Adipocyte (in vitro differentiated cells): ENCODE data around the gene RAB33A.

Experiments
- DNase-seq: peaks from one replicate; pipeline ENCODE4 v3.0.0-alpha.2; 2015; ENCODE audit warnings: low read depth
- H3K27me3 ChIP-seq: replicated peaks from 2 replicates; pipeline ENCODE4 v1.7.0; 2013; ENCODE audit warnings: mild to moderate bottlenecking, low read length, moderate library complexity; ENCODE audit not compliant: control insufficient read depth, insufficient read depth
- H3K36me3 ChIP-seq: 2 replicates; pipeline ENCODE4 v1.7.0; 2013; ENCODE audit warnings: low read length, mild to moderate bottlenecking, moderate library complexity; ENCODE audit not compliant: control insufficient read depth, insufficient read depth, severe bottlenecking
- H3K4me1 ChIP-seq: 2 replicates; pipeline ENCODE4 v1.7.0; 2013; ENCODE audit warnings: mild to moderate bottlenecking, low read length, moderate library complexity; ENCODE audit not compliant: control insufficient read depth, insufficient read depth
- H3K4me3 ChIP-seq: 2 replicates; pipeline ENCODE4 v1.7.0; 2013; ENCODE audit warnings: mild to moderate bottlenecking, low read length, moderate library complexity
- H3K9ac ChIP-seq: 2 replicates; pipeline ENCODE4 v1.7.0; 2013; ENCODE audit warnings: mild to moderate bottlenecking, low read length, moderate library complexity
- H3K9me3 ChIP-seq: 2 replicates; pipeline ENCODE4 v1.7.0; 2013; ENCODE audit warnings: mild to moderate bottlenecking, low read length, moderate library complexity; ENCODE audit not compliant: control insufficient read depth

Gene RAB33A

DNA sequence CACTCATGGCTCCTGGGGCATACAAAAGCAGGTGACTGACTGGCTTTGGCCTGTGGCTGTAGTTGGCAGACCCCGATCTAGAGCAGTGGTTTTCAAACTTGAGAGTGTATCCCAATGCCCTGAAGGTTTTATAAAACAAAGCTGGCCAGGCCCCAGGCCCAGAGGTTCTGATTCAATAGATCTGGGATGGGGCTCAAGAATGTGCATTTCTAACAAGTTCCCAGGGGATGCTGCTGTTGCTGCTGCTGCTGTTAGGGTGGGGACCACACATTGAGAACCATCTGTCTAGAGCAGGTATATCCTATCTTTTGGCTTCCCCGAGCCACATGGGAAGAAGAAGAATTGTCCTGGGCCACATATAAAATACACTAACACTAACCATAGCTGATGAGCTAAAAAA, 13.5 kb upstream of the RAB33A start:
- peaks cover 5% of the 10 kb centered on the region for H3K36me3 ChIP-seq
- H3K9ac ChIP-seq, result no peak overlapping the region
- peaks cover 19% of the 10 kb centered on the region for H3K4me1 ChIP-seq
- no peak for DNase-seq
- peaks cover 12% of the 10 kb centered on the region for H3K27me3 ChIP-seq
- H3K4me3 ChIP-seq, result no peak overlapping the region
- no peaks in the 10 kb centered on the region for H3K9me3 ChIP-seq

DNA sequence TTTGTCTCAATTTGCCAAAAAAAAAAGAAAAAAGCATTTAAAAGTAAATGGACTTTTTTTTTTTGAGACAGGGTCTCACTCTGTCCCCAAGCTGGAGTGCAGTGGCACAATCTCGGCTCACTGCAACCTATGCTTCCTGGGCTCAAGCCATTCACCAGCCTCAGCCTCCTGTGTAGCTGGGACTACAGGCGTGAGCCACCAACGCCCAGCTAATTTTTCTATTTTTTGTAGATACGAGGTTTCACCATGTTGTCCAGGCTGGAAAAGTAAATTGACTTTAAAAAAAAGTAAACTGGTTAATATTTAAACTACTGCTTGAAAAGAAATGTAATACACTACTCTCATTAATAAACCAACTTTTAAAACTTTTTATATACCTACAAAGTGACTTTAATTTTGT, 12.0 kb upstream of the RAB33A start:
- H3K9ac ChIP-seq, result no peak overlapping the region
- DNase-seq, result no peak
- H3K36me3 ChIP-seq, result no peaks in the 10 kb centered on the region
- H3K4me3 ChIP-seq, result no peak overlapping the region
- H3K4me1 ChIP-seq, result peaks cover 19% of the 10 kb centered on the region
- H3K27me3 ChIP-seq, result peaks cover 12% of the 10 kb centered on the region
- no peaks in the 10 kb centered on the region for H3K9me3 ChIP-seq

DNA sequence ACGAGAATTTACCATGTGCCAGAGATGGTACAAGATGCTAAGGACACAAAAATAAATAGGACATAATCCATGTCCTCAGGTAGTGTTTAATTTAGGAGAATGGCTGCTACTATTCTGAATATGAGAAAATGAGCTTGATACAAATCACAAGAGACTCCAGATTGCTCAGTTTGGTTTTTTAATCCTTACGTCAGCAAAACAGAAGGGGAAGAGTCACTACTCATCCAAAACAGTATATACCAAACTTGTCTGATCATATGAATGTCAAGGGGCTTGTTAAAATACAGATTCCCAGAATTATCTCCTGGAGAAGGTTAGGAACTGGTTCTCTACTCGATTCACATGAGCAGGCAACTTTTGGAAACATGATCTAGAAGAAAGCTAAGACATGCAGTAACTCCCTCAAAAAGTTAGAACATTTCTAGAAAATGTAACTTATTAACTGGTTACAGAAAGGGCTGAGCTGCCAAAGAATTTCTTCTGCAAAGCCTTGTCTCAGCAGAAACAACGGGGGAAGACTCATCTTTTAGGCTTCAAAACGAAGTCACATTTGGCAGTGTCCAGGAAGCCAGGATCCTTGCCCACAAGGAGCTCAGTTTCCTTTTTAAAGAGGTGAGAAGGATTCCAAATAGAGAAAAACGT, 9.5 kb upstream of the RAB33A start:
- H3K36me3 ChIP-seq, result no peaks in the 10 kb centered on the region
- H3K27me3 ChIP-seq, result peaks cover 4% of the 10 kb centered on the region
- peaks cover 13% of the 10 kb centered on the region for H3K4me1 ChIP-seq
- H3K9ac ChIP-seq, result no peak overlapping the region
- no peak overlapping the region for H3K4me3 ChIP-seq
- no peak for DNase-seq
- no peaks in the 10 kb centered on the region for H3K9me3 ChIP-seq

DNA sequence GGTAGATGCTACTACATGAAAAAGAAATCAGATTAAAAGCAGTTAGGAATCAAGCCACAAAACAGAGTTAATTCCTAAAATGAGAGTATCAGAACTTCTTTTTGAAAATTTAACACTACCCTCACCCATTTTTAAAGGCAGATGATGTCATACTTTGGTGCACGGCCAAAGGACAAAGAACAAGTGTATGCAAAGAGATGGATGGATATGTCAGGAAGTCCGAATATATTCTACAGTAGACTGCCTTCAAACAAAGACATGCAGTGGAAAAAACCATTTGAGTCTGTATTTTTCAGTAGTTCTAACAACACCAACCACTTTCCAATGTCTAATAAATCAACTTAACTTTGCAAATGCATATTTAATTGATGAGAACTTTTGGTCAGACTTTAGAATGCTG, 8.4 kb upstream of the RAB33A start:
- Histone ChIP-seq H3K4me3 (no peak overlapping the region), H3K27me3 (peaks cover 4% of the 10 kb centered on the region), H3K36me3 (no peaks in the 10 kb centered on the region)

DNA sequence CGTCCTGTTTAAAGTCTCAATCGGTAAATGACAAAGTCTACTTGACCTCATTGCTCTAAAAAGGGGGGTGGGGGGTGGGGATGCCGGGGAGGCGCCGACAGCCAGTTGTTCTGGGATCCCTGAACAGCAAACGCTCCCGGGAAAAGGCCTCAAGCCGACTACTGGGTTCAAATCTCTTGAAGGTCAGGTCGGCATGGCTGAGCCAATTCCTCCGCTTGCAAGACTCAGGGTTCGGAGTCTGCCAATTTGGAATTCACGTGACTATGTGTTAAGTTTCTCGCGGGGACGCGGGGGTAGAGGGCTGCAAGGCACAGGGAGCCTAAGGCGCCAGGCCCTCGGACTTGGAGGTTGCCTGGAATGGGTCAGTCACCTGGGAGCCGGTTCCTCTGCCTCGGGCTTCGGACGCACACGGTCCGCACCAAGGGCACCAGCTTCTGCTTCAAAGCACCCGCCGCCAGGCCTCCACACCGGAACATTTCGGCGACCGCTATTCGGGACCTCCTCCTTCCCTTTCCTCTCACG, 6.5 kb upstream of the RAB33A start:
- H3K36me3 ChIP-seq, result no peaks in the 10 kb centered on the region
- H3K9me3 ChIP-seq, result no peaks in the 10 kb centered on the region
- H3K4me1 ChIP-seq, result peaks cover 10% of the 10 kb centered on the region
- peak overlapping the region; percentile 89 for H3K4me3 ChIP-seq
- H3K27me3 ChIP-seq, result peaks cover 1% of the 10 kb centered on the region
- peak overlapping the region; percentile 93 for H3K9ac ChIP-seq
- peak; percentile 59 for DNase-seq

More for the DNA sequence above, 8.4 kb upstream of the RAB33A start:
- no peak for DNase-seq
- H3K9ac ChIP-seq, result no peak overlapping the region
- H3K4me1 ChIP-seq, result peaks cover 10% of the 10 kb centered on the region
- H3K9me3 ChIP-seq, result no peaks in the 10 kb centered on the region

DNA sequence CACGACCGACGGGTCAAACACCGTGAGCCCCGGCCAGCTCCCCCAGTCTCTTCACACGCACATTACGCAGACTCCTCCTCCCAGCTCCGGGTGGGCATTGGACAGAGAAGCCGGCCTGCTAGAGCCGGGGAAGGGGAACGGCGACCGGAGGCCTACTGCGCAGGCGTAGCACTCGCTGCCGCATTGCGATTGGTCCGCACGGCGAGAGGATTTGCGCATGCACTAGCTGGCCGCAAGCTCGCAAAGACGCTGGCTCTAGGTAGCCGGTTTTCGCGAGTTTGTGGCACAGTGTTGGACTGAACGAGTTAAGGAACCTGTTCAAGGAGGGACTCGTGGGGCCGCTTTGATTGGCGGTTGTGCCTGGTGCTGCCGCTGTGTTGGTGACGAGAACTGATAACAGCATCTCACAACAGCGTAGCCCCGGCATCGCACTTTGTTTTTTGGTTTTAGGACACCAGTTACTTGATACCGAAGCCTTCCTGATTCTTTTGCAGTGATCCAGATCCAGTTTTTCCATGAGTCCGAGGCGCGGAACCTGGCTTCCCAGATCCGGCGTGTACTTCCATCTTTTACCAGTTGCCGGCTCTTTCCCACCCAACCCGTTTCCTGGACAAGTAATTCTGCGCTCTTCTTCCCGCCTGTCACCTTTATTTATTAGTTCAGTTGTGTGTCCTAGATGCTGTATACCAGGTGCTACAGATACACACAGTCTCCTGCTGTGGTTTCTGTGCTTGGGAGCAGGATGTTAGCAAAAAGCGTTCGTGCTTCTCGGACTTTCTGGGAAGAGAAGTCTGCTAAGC, 5.9 kb upstream of the RAB33A start, which contains the start of gene AIFM1:
Gene AIFM1 (minus strand): TSS at position 139 of the 800 bp plus-strand sequence. CDS start 185 bp downstream, outside the sequence.
- H3K36me3 ChIP-seq, result no peaks in the 10 kb centered on the region
- DNase-seq, result peak; percentile 92
- peaks cover 10% of the 10 kb centered on the region for H3K4me1 ChIP-seq
- no peaks in the 10 kb centered on the region for H3K27me3 ChIP-seq
- H3K9me3 ChIP-seq, result no peaks in the 10 kb centered on the region
- H3K9ac ChIP-seq, result peak within 1 kb of the TSS; percentile 93
- H3K4me3 ChIP-seq, result peak within 1 kb of the TSS; percentile 89

DNA sequence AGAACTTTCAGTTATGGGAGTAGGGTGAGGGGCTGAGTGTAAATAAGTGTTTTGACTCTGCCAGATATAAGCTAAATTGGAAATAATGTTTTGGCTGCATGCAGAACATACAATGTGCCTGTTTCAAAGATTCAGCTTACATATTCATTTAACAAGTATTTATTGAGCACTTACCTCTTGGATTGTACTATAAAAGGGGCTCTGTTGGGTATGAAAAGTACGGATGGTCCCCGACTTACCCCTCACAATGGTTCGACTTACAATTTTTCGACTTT, 5.3 kb upstream of the RAB33A start:
- Histone ChIP-seq H3K36me3 (no peaks in the 10 kb centered on the region), H3K4me3 (peak overlapping the region; percentile 89), H3K27me3 (no peaks in the 10 kb centered on the region), H3K9ac (peak overlapping the region; percentile 93), H3K9me3 (no peaks in the 10 kb centered on the region), H3K4me1 (peaks cover 10% of the 10 kb centered on the region)
- no peak for DNase-seq

DNA sequence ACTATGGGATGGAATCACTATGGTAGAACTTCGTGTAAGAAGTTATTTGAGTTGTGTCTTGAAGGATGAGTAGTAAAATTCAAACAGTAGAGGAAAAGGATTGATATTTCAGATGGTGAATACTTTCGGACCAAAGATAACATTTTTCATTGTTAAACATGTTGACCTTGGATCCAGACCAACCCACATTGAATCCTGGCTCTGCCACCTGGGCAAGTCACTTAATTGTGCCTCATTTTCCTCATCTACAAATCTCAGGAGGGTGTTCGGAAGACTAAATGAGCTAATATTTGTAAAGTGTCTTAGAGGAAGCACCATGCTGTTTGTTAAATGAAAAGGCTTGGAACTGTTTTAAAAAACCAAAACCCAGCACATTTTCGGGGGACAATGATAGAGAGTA, 4.7 kb upstream of the RAB33A start:
- peak overlapping the region; percentile 89 for H3K4me3 ChIP-seq
- peaks cover 8% of the 10 kb centered on the region for H3K4me1 ChIP-seq
- no peaks in the 10 kb centered on the region for H3K36me3 ChIP-seq
- no peaks in the 10 kb centered on the region for H3K27me3 ChIP-seq
- peak overlapping the region; percentile 93 for H3K9ac ChIP-seq
- DNase-seq, result no peak
- no peaks in the 10 kb centered on the region for H3K9me3 ChIP-seq

DNA sequence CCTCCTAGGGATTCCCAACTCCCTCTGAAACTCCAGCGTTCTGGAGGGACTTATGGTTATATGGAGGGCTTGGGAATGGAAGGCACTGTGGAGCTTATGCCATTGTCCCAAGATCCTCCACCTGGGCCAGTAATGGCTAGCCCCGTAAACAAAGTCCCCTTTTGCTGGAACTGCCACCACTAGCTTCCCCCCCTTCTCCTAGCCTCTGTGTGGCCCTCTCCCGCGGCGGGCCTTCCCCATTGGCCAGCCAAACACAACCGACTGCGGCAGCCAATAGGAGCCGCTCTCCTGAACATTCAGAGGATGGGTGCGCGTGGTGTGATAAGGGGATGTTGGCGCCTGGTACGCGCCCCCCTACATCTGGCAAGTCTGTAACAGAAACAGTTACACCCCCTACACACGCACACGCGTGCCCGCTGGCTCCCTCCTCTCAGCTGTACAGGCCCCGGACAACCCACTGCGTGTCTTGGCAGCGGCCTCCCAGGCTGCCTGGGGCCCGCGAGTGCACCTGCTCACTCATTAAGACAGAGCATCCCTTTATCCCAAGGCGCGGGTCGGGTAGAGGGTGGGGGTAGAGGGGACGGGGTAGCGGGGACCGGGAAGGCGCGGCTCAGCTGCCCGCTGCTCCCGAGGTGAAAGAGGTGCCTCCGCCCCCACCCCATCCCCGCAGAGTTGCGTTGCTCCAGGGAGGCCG, 863 bp upstream of the RAB33A start:
- peaks cover 4% of the 10 kb centered on the region for H3K27me3 ChIP-seq
- no peaks in the 10 kb centered on the region for H3K9me3 ChIP-seq
- H3K4me3 ChIP-seq, result peak overlapping the region; percentile 74
- peak; percentile 43 for DNase-seq
- H3K9ac ChIP-seq, result peak overlapping the region; percentile 52
- peaks cover 30% of the 10 kb centered on the region for H3K4me1 ChIP-seq
- H3K36me3 ChIP-seq, result no peaks in the 10 kb centered on the region

DNA sequence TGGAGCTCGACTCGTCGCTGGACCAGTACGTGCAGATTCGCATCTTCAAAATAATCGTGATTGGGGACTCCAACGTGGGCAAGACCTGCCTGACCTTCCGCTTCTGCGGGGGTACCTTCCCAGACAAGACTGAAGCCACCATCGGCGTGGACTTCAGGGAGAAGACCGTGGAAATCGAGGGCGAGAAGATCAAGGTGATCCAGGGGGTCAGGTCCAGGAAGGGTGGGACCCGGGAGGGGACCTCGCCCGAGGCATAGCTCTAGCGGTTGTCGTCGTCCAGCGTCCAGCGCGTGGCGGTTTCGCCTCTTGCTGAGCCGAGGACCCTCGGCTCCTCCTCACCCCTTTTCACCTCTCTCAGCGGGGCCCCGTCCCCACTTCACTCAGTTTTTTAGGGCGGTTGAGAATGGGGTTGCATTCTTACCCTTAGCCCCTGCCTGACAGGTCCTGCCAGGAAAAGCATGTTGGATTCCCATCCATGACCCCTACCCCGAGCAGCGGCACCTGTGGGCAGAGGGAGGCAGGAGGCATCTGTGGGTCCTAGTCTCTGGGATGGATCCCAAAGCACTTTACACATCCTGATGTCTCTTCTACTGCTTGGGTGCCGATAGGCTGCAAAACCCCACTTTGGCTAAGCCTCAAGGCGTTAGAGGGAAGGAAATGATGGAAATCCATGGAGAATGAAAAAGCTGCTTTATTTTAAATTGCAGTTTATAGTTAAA, 524 bp downstream of the RAB33A start:
- Histone ChIP-seq H3K36me3 (no peaks in the 10 kb centered on the region), H3K4me1 (peaks cover 26% of the 10 kb centered on the region), H3K9me3 (no peaks in the 10 kb centered on the region), H3K27me3 (peaks cover 4% of the 10 kb centered on the region), H3K4me3 (peak overlapping the region; percentile 74), H3K9ac (peak overlapping the region; percentile 52)
- DNase-seq, result no peak
